ENCODE results near the gene C11orf54. TPM values are rescaled to one million over a fixed set of nuclear protein-coding genes. Genes with fewer than 3 reads are reported as not detected.

Gene C11orf54
- total RNA-seq, 4 donors from 2014 or later: 17.9 to 22.2 (median 21.0) TPM

GRCh38 chr11:93740031-93740729 is 1.3 kb upstream of the C11orf54 start:
- 9 to 14% methylated on average over 12 to 16 of the region's 18 CpGs for WGBS, 2 donors
- TF ChIP-seq CTCF (IDR thresholded peaks at IDR 0.05) (no peak), POLR2A (IDR thresholded peaks at IDR 0.05) (no peak)
- Histone ChIP-seq H3K4me3 (peak overlapping the region; percentile 78 to 98 (median 91)), H3K4me1 (peaks cover 17 to 60% (median 33%) of the 10 kb centered on the region in 3 donors), H3K9me3 (no peaks in the 10 kb centered on the region), H3K27me3 (no peaks in the 10 kb centered on the region), H3K36me3 (peaks cover 0 to 49% (median 11%) of the 10 kb centered on the region in 3 donors), H3K27ac (peak overlapping the region in 3 of 4 donors; percentile 92 to 95 (median 92))
- intact Hi-C loops (cut with DNase I): no loop called here
- no peak for DNase-seq

GRCh38 chr11:93740730-93741093 is 760 bp upstream of the C11orf54 start:
- TF ChIP-seq POLR2A (IDR thresholded peaks at IDR 0.05): no peak
- no peak for TF ChIP-seq CTCF (IDR thresholded peaks at IDR 0.05)
- Histone ChIP-seq H3K9me3 (no peaks in the 10 kb centered on the region), H3K27ac (peak overlapping the region; percentile 92 to 98 (median 94)), H3K27me3 (no peaks in the 10 kb centered on the region), H3K4me1 (peaks cover 12 to 55% (median 33%) of the 10 kb centered on the region in 3 donors), H3K36me3 (peaks cover 0 to 44% (median 7%) of the 10 kb centered on the region in 3 donors), H3K4me3 (peak overlapping the region; percentile 78 to 98 (median 91))
- DNase-seq: no peak
- intact Hi-C loops (cut with DNase I): no loop called here
- WGBS, 2 donors: 0% methylated on average over 11 to 20 of the region's 20 CpGs

- DNase-seq: no peak
- peaks cover 12 to 43% (median 29%) of the 10 kb centered on the region in 3 donors for H3K4me1 ChIP-seq
- intact Hi-C loops (cut with DNase I): no loop called here
- no peaks in the 10 kb centered on the region for H3K27me3 ChIP-seq
- 1% methylated on average over 8 of the region's 8 CpGs for WGBS, 2 donors
- peaks cover 0 to 32% (median 7%) of the 10 kb centered on the region in 3 donors for H3K36me3 ChIP-seq
- TF ChIP-seq CTCF (IDR thresholded peaks at IDR 0.05) (no peak), POLR2A (IDR thresholded peaks at IDR 0.05) (no peak)
- H3K4me3 ChIP-seq: peak overlapping the region; percentile 78 to 98 (median 91)
- peak overlapping the region; percentile 92 to 98 (median 94) for H3K27ac ChIP-seq
- H3K9me3 ChIP-seq: no peaks in the 10 kb centered on the region
These were observed 382 bp downstream of the C11orf54 start for GRCh38 chr11:93741882-93742226.

- 92 to 94% methylated on average over 2 to 20 of the region's 23 CpGs for WGBS, 2 donors
- Histone ChIP-seq H3K9me3 (no peaks in the 10 kb centered on the region), H3K4me1 (peaks cover 12 to 29% (median 20%) of the 10 kb centered on the region in 3 donors)
These were observed 1.8 kb downstream of the C11orf54 start for GRCh38 chr11:93743291-93743690.

More at GRCh38 chr11:93743291-93743690, 1.8 kb downstream of the C11orf54 start:
- peaks cover 0 to 24% (median under 1%) of the 10 kb centered on the region in 3 donors for H3K36me3 ChIP-seq
- intact Hi-C loops (cut with DNase I): no loop called here
- H3K4me3 ChIP-seq: no peak overlapping the region
- no peaks in the 10 kb centered on the region for H3K27me3 ChIP-seq
- no peak for DNase-seq
- no peak overlapping the region for H3K27ac ChIP-seq
- TF ChIP-seq POLR2A (IDR thresholded peaks at IDR 0.05) (no peak), CTCF (IDR thresholded peaks at IDR 0.05) (no peak)

Data from esophagus squamous epithelium (tissue), 5 donors.